Iris pigment epithelial cell (primary cell): ENCODE data around the gene ARPC1A.
"Not testable (repeated sequence)": the region's sequence is repeated elsewhere in the genome, so short reads cannot be mapped to it uniquely, and the experiment has no call there.

Experiments
- DNase-seq: peaks from one replicate; pipeline ENCODE4 v3.0.0-alpha.2; 2011; ENCODE audit warnings: low read depth

Gene ARPC1A

DNA sequence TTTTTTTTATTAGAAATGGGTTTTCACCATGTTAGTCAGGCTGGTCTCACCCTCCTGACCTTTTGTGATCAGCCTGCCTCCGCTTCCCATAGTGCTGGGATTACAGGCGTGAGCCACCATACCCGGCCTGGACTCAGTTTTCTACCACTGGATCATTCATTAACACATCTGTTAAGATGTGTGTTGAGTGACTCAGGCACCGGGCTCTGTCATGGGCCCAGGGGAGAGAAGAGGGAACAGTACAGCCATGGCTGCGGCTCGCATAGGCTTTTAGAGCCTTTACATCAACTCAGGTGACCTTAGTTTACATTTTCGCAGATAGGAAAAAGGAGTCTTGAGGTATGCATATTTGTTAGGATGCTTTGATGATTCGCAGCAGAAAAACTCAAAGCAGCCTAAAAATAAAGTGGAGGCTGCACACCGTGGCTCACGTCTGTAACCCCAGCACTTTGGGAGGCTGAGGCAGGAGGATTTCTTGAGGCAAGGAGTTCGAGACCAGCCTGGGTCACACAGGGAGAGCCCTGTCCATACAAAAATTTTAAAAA lies 45.8 kb downstream of the ARPC1A start:
- DNase-seq, result no peak

DNA sequence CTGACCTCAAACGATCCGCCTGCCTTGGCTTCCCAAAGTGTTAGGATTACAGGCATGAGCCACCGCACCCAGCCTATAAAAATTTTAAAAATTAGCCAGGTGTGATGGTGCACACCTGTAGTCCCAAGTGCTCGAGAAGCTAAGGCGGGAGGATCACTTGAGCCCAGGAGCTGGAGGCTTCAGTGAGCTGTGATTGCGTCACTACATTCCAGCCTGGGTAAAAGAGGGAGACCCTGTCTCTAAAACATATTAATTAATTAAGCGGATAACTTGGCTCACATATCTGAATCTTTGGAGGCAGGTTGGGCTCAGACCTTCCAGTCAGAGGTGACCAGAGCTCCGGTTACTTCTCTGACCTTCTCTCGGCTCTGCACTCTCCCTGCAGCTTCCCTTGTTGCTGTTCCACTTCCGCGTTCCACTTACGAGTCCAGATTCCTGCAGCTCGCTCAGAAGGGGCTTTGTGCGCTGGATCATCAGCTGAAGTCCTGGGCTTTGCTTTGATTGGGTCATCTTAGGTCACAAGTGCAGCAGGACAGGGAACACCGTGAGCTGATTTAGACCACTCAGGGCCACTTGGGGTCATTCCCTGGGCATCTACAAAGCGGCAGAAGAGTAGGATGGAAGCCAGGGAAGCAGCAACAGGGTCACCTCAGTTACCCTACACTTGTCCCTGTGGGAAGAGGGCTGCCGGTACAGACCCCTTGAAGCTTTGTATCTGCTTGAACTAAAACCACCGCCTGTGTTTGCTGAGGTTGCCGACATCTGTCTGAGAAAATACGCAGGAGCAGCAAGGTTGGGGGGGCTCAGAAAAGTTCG lies 46.8 kb downstream of the ARPC1A start:
- peak; percentile 79 for DNase-seq

DNA sequence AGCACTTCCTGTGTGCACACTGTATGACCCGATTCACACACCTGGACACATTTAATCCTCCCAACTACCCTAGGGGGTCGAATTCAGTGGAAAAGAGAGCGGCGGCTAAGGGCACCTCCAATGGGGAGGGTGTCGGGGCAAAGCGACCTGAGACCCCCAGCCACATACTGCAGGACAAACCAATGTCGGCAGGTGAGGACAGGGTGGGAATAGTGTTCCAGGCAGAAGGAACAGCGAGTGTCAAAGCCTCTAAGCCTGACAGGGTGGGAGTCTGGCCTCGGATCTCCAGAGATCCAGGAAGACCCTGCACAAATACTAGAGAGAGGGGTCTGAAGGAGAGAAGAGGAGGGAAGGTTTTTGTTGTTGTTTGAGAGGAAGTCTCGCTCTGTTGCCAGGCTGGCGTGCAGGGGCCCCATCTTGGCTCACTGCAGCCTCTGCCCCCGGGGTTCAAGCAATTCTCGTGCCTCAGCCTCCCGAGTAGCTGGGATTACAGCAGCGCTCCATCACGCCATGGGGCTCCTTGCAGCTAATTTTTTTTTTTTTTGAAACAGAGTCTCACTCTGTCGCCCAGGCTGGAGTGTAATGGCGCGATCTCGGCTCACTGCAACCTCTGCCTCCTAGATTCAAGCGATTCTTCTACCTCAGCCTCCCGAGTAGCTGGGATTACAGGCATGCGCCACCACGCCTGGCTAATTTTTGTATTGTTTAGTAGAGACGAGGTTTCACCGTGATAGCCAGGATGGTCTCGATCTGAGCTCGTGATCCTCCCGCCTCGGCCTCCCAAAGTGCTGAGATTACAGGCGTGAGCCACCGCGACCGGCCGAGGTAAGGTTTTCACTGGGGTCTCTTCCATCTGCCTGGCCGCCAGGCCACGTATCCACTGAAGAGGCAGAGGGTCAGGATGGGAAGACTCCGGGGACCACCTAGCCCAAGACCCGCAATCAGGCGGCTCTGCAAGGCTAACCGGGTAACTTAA lies 47.7 kb downstream of the ARPC1A start:
- DNase-seq, result no peak

DNA sequence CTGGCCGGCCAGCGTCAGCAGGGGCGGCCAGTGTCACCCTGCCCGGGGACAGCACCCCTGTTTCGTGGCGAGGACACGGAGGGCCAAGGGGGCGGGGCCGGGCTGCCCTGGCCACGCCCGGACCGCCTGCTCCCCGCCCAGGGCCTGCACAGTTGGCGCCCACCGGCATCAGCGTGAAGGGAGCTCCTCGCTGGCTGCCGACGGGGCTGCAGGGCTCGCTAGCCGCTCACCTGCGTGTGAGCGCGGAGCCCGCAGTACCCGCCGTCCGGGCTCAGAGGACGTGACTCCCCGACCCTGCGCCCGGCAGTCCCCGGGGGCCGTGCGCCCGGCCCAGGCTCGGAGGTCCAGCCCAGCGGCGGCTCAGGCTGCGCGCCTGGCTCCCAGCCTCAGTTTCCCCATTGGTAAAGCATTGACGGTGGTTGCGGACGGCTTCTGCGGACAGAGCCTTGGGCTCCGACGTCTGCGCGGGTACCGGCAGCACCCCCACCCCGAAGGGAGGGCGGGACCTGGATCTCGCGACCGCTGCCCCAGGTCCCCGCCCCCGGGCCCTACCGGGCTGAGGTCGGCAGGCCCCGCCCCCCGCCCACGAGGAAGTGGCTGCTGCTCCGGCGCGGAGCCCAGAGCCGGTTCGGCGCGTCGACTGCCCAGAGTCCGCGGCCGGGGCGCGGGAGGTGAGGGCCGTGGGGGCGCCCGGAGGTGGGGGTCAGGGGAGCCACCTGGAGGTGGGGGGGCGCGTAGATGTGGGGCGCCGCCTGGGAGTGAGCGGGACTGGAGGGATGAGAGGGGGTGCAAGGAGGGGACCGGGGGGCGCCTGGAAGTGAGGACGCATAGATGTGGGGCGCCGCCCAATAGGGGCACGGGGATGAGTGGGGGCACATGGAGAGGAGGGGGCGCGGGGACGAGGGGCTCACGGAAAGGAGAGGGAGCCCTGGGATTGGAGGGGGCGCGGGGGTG lies 48.7 kb downstream of the ARPC1A start, which contains the start of gene ARPC1B:
Gene ARPC1B (plus strand): TSS at position 620 of the 954 bp plus-strand sequence. CDS start 10,985 bp downstream, outside the sequence.
- peak; percentile 81 for DNase-seq

DNA sequence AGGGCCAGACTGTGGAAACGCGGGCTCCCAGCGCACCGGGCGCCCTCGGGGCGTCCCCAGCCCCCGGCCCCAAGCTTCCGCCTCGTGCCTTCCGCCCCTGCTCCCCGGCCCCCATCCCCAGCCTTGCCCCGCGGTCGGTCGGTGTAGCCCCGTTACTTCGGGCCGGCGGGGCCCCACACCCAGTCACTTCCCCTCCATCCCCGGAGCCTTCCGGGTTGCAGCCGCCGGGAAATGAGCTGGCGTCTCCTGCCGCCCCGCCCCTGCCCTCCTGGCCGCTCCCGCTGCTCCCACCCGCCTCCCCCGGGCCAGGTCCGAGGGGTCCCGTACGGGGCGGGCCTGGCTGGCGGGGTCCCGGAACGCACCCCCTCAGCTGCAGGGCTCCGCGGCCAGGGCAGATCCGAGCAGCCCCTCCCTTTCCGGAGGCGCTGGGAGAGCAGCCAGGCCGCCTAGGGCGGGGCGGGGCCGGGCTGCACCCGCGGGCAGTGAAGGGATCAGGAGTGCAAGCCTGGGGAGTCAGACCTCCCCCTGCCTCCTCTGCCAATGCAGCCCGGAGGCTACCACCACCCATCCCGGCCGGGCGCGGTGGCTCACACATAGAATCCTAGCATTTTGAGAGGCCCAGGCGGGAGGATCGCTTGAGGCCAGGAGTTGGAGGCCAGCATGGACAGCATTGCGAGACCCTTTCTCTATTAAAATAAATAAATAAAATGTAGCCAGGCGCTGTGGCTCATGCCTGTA lies 49.5 kb downstream of the ARPC1A start:
- peak; percentile 80 for DNase-seq

DNA sequence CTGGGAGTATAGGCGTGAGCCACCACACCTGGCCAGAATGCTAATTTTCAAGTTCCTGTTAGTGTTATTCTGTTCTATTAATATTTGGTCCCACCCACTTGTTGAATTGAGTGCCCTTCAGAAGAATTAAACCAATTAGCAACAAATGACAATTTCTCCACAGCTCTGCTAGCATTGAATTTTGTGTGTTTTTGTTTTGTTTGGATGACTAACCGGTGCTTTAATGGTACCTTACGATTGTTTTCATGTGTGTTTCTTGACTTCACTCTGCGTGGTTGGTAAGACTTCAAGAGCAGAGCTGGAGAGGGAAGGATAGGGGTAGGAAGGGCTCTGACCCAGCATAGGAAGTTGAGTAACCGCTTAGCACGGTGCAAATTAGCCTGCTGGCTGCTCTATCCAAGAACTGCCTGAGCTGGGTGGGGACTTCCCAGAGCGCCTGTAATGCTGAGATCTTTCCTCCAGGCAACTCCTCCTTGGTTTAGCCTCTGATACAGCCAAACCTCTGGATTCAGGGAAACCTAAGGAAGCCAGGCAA lies 53.4 kb downstream of the ARPC1A start:
- DNase-seq, result peak; percentile 96

DNA sequence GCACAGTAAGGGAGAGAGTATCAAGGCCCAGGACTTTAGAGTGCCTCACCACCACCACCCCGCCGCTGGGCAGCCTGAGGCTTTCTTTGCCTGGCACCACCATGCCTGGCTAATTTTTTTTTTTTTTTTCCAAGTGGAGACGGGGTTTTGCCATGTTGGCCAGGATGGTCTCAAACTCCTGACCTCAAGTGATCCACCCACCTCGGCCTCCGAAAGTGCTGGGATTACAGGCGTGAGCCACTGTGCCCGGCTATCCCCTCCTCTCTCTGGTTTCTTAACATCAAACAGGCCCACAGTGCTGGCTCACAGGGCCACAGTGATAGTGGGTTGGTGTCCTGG lies 54.0 kb downstream of the ARPC1A start:
- not testable (repeated sequence) for DNase-seq

DNA sequence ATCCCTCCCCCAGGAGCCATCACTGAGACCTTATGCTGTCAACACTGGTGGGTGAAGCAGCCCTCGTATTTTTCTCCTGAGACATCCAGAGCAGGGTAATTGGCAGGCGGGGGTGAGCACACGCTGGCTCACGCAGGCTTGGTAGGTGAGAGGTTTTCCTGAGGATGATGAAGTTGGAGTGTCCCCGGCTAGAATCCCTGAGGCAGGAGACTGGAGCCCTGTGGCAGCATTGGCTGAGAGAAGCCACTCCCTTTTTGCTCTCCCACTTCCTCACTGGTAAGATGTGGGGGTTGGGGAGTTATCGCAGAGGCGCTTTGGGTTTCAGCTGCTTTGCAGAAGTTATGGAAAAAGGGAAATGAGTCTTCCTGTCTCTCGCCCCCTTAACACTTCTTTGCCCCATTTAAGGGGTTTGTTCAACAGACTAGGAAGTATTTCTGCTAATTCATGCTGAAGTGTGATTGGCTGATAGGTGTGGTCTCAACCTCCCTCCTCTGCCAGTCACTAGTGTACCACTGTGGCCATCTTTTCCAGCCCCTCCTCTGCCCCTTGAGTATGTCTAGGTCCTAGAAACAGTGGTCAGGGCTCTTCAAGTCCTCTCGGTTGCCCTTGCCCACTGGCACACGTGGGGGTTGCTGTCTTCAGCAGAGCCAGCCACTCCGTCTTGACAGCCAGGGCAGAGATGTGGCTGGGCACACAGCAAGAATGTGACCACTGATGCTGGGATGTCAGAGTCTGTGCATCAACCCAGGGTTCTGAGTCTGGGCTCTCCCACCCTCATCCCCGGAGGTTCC lies 54.5 kb downstream of the ARPC1A start:
- DNase-seq, result peak; percentile 68

DNA sequence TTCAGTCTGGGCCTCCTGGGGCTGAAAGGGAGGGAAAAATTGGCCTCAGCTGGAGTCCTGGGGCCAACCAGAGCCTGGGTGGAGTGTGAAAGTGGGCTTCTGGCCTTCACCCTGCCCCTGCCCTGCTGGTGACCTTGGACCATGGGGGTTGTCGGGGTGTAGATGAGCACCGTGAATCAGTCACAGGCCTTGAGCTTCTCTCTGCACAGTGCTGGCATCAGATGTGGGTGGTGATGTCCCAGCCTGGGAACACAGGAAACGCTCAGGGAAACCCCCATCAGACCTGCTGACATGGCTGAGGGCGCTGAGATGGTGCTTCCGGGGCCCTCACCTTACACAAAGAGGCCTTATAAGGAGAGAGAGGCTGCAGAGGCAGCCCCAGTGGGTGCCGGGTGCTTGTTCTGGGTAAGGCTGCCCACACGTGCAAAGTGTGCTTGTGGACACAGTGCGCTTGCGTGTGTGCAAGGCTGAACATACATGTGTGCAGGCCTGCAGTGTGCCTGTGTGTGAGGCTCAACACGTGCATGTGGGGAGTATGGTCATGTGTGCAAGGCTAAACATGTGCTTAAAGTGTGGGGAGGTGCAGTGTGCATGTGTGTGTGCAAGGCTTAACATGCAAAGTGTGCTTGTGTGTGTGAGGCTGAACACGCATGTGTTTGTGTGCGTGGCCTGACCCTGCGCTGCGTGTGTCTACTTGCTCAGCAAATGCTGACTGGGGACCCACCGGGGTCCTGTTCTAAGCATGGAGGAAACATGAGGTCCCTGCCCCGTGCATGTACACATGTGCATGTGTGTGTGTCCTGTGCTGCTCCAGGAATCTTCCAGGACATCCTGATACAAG lies 55.3 kb downstream of the ARPC1A start:
- DNase-seq, result peak; percentile 62

DNA sequence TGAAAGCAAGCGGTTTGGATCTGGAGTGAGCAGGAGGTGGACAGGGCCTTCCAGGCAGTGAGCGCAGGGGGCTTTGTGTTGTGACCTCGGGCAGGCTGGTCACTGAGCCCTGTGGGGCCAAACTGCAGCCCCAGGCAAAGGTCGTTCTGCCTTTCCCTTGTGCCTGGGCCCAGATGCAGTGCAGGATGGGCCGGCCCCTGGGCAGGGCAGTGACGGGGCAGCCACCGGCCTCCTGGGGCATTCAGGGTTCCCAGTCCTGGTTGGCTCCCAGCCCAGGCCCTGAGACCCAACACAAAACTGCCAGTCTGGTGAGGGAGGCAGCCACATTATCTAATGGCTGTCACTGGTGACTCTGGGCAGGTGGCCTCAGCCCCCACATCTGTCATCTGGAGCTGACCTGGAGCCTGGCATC lies 56.0 kb downstream of the ARPC1A start:
- DNase-seq, result no peak

DNA sequence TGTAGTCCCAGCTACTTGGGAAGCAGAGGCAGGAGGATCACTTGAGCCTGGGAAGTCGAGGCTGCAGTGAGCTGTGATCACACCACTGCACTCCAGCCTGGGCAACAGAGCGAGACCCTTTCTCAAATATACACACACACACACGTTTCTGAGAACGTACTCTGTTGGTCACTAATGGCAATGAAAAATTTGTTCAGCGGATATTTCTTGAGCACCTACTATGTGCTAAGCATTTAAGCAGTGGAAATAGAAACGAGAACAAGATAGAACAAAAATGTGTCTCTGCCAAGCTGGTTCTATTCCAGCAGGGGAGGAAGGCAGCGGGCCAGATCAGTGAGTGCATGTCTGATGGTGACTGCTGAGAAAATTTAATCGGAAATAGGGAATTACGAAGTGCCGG lies 57.5 kb downstream of the ARPC1A start:
- no peak for DNase-seq

DNA sequence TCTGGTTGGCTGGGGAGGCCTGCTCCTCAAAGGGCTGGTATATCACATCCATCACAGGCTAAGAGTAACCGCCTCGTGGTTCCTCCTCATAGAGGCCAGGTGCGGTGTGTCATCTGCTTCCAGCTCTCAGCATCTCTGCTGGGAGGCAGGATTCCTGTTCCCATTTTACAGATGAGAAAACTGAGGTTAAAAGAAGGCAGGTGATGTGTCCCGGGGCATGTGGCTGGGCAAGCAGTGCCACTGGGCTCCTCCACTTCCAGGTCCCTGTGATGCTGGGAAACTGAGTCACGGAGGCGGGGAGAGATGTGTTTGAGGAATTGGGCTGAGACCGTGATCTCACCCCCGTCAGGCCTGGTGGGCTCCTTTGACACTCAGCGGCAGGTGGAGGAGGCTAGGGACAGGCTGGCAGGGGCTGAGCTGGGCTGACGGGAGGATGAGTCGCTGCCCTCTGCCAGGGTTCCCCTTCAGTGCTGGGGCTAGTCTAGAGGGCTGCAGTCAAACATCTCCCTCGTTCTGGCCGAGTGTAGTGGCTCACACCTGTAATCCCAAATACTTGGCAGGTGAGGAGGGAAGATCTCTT lies 58.2 kb downstream of the ARPC1A start:
- no peak for DNase-seq

DNA sequence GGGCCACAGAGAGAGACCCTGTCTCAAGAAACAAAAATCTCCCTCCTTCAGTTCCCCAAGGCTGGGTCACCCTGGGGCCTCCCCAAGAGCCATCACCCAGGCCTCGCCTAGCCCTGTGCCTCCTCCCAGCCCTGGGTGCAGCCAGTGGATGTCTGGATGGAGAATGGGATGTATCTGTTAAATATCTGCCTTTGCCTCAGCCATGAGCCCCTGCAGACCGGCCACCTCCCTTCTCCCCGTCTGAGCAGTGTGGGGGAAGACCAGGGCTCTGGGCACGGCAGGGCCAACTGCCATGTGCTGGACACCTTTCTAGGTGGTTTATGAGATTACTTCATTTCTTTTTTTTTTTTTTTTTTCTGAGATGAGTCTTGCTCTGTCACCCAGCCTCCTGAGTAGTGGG lies 58.8 kb downstream of the ARPC1A start:
- DNase-seq, result no peak

DNA sequence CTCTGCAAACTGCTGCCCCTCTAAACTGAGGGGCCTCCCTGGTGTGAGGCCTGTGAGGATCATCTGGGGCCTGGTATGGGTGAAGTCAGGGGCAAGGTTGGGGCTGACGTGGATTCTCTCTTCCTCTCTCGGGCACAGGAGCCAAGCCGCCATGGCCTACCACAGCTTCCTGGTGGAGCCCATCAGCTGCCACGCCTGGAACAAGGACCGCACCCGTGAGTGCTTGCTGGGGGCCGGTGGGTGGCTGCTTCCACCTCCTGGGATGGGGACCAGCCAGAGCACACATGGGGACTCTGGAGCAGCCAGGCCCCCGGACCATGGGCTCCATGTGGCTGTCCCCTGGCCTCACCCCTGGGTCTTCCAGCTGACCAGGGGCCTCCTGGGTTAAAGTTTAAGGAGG lies 59.9 kb downstream of the ARPC1A start:
- no peak for DNase-seq

DNA sequence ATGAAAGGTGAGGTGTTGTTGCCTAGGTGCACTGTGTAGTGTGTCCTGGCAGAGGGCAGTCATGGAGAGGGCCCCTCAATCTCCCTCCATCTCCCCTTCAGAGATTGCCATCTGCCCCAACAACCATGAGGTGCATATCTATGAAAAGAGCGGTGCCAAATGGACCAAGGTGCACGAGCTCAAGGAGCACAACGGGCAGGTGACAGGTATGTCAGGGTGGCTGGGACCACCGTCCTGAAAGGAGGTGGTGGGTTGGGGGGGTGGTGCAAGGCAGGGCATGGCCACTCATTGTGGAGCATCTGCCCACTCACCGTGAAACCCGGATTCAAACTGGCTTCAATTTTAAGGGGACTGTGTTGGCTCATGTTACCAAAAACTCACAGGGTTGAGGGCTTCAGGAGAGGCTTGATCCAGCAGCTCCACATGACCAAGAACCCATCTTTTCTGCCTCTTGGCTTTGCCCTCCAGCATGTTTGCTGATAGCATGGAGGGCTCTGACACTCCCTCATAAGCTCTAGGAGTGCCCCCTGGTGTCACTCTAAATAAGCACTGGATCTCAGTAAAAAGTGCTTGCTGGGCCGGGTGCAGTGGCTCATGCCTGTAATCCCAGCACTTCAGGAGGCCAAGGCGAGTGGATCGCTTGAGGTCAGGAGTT lies 61.0 kb downstream of the ARPC1A start:
- DNase-seq, result no peak

DNA sequence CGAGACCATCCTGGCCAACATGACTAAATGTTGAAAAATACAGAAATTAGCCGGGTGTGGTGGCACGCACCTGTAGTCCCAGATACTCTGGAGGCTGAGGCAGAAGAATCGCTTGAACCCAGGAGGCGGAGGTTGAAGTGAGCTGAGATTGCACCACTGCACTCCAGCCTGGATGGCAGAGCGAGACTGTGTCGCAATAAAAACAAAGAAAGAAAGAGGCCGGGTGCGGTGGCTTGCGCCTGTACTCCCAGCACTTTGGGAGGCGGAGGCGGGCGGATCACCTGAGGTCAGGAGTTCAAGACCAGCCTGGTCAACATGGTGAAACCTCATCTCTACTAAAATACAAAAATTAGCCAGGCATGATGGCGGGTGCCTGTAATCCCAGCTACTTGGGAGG lies 61.5 kb downstream of the ARPC1A start:
- DNase-seq, result not testable (repeated sequence)

DNA sequence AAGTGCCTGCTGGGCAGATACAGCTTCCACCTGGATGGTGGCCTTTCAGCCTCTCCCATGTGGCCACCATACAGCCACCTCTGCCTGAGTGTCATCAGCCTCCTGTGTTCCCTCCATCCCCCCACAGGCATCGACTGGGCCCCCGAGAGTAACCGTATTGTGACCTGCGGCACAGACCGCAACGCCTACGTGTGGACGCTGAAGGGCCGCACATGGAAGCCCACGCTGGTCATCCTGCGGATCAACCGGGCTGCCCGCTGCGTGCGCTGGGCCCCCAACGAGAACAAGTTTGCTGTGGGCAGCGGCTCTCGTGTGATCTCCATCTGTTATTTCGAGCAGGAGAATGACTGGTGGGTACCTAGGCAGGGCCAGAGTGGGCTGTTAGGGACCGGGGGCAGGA lies 62.2 kb downstream of the ARPC1A start:
- DNase-seq, result no peak

DNA sequence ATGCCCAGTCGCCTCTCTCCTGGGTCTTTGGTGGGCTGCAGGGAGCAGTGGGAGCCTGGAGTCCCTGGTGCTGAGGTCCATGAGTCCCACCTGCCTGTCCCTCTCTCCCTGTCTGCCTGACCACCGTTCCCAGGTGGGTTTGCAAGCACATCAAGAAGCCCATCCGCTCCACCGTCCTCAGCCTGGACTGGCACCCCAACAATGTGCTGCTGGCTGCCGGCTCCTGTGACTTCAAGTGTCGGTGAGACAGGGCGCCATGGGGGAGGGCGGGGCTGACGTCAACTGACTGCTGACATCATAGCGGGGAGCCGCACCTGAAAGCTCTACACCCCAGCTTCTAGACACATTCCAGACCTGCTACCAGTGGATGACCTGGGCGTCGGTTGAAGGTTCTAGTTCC lies 64.1 kb downstream of the ARPC1A start:
- DNase-seq, result no peak
